Gastroesophageal sphincter (tissue), 3 donors: ENCODE results near the gene HSF4.

ENCODE experiments used
- CTCF ChIP-seq, 4 experiments: fragments of 200-600 bp in 2 of 4; fragments of 450-650 bp in 2 of 4; sonication (generic) in 1 of 4; IDR thresholded peaks; one replicate each; pipeline ENCODE4 v1.5.1; 2017 to 2019; ENCODE audit warnings: antibody characterized with exemption in 4 of 4, mild to moderate bottlenecking in 2 of 4, moderate library complexity in 2 of 4
- EP300 ChIP-seq: sonication (generic); formaldehyde crosslinking; IDR thresholded peaks from one replicate; pipeline ENCODE4 v1.6.1; 2017; ENCODE audit warnings: antibody characterized with exemption, mild to moderate bottlenecking
- POLR2A ChIP-seq, 2 donors: fragments of 450-650 bp; IDR thresholded peaks; one replicate each; pipeline ENCODE4 v1.6.1; 2017; ENCODE audit warnings: antibody characterized with exemption in 2 of 2, mild to moderate bottlenecking in 2 of 2, moderate library complexity in 1 of 2
- POLR2AphosphoS5 ChIP-seq: sonication (generic); formaldehyde crosslinking; IDR thresholded peaks from one replicate; pipeline ENCODE4 v1.6.1; 2017; ENCODE audit warnings: antibody characterized with exemption

GRCh38 chr16:67167588-67167987, 3.0 kb downstream of the HSF4 start:
- TF ChIP-seq POLR2AphosphoS5, result no peak
- no peak for TF ChIP-seq CTCF (IDR thresholded peaks at IDR 0.05)
- TF ChIP-seq POLR2A (IDR thresholded peaks at IDR 0.05), result no peak
- no peak for TF ChIP-seq EP300
